Amniotic stem cell (primary cell): Measurements from ENCODE around the gene CUEDC2.
A peak's percentile ranks its signal among the peaks of the same experiment; 100 is the strongest.

Source experiments
- DNase-seq: peaks from one replicate; lab custom pipeline; 2025; lab: John Stamatoyannopoulos, UW

Gene CUEDC2

DNA sequence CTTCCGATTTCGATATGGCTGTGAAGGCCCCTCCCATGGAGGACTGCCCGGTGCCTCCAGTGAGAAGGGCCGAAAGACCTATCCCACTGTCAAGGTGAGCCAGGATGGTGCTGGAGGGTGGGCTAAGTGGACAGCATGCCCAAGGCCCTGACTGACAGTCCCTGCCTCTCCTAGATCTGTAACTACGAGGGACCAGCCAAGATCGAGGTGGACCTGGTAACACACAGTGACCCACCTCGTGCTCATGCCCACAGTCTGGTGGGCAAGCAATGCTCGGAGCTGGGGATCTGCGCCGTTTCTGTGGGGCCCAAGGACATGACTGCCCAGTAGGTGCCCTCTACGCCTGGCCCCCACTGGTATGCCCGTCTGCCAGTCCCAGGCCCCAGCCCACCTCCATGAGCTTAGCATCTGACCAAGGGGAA is 35.6 kb downstream of the CUEDC2 start:
- DNase-seq: no peak

GRCh38 chr10:102396317-102396650 is 36.1 kb downstream of the CUEDC2 start:
- no peak for DNase-seq

DNA sequence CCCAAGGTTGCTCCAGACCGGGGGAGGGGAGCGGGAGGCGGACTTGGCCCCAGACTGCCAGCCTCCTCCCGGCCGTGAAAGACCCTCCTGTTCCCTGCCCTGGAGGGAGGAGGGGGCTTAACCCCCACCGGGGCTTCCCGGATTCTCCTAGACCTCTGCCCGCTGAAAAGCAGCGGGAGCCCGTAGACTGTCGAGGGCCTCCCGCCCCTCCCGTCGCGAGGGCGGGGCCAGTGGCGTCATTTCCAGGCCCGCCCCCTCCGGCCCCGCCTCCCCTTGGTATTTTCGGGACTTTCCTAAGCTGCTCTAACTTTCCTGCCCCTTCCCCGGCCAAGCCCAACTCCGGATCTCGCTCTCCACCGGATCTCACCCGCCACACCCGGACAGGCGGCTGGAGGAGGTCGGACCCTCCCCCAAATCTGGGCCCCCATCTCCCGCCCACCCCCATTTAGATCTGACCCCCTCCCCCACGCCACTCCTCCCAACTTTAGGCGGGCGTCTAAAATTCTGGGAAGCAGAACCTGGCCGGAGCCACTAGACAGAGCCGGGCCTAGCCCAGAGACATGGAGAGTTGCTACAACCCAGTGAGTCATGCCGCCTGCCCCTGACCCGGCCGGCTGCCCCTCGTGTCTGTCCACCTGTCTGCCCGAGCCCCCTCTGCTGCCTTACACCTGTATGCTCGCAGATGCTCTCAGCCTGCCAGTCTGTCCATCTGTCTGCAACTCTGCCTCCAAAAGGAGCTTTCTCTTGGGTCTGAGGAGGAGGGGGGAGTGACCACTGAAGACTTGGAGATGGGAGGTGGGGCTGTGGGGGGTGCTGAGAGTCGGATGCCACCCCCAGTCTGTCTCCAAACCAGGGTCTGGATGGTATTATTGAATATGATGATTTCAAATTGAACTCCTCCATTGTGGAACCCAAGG is 36.7 kb downstream of the CUEDC2 start, which contains the start of gene NFKB2:
TSS of gene NFKB2 (plus strand) at position 306 of the 917 bp plus-strand sequence. CDS start at position 561, 255 bp downstream.
- peak; percentile 79 for DNase-seq

- DNase-seq: no peak
Observed at GRCh38 chr10:102394801-102395399, 37.5 kb downstream of the CUEDC2 start.

GRCh38 chr10:102394079-102394800 is 38.1 kb downstream of the CUEDC2 start:
- peak; percentile 86 for DNase-seq

DNA sequence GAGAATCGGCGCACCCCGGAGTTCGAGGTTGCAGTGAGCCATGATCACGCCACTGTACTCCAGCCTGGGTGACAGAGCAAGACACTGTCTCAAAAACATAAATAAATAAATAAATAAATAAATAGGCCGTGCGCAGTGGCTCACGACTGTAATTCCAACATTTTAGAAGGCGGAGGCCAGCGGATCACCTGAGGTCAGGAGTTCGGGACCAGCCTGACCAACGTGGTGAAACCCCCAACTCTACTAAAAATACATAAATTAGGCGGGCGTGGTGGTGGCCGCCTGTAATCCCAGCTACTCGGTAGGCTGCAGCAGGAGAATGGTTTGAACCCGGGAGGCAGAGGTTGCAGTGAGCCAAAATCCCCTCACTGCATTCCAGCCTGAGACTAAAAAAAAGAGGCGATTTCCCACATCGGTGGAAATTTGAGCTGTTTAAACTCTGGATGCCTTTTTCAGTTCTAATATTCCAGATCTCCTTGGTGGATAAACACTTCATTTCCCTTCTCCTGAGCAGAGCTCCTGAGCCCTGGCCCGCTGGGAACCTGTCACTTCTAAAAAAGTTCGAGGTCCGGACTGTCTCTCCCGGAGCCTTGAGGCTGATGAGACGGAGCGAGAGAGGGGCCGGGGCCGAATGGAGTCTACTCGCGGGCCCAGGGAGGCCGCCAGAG is 38.8 kb downstream of the CUEDC2 start:
- DNase-seq: no peak

DNA sequence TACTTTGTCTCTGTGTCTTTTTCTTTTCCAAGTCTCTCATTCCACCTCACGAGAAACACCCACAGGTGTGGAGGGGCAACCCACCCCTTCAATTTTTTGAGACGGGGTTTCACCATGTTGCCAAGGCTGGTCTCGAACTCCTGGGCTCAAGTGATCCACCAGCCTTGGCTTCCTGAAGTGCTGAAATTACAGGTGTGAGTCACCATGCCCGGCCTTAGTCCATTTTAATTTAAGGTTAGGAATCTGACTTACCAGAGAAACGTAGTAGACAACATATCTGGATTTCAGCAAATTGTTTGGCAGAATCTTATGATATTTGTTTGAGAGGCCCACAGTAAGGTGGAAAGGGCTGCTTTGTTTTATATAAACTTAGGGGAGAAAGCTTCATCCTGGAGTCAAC is 40.1 kb downstream of the CUEDC2 start:
- DNase-seq: no peak

GRCh38 chr10:102389894-102390293 is 42.5 kb downstream of the CUEDC2 start:
- DNase-seq: no peak

DNA sequence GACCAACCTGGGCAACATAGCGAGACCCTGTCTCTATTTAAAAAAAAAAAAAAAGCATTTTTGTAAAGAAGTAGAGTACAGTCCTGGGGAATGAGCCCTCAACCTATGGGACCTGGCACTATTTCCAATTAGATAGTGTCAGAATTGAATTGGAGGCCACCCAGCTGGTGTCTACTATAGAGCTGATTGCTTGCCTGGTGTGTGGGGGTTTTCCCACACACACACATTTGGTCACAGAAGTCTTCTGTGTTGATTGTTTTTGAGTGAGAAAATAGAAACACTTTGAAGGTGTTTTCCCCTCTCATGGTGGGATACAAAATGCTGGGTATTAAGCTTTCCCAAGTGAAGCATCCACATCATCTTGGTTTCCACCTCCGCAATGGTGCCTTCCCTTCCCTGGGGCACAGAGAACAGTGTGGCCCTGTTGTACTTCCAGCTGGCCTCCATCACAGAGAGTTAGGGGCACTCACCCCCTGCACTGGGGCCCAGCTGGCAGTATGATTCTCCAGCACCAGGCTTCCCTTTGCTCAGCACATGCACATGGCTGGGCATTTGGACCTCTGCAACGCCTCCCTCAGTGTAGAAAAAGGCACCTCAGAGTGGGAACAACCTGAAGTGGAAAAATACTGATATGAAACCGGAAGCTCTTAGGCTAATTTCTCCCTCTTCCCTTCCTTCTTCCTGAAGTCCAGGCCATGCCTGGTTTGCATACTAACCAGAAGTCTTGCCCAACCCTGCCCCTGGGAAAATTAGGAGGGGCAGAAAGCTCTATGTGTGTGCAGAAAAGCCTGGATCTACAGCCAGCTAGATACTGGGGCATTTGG is 47.6 kb downstream of the CUEDC2 start:
- no peak for DNase-seq

GRCh38 chr10:102384053-102384452 is 48.3 kb downstream of the CUEDC2 start:
- no peak for DNase-seq

DNA sequence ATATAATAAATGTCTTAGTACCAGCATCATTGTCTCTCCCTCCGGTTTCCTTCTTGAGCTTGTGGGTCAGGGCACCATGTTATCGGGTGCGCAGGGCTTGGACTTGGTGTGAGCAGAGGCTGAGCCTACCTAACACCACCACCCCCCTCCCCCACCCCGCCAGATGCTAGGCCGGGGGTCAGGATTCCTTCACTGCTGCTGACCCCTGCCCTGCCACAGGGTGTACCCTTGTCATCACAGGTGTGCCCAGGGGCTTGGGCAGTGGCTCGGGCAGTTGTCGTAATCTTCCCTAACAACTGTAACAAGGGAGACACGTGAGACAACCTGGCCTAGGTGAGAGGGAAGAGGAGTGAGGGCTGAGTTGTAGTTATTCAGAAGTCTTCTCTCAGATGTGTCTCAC is 49.5 kb downstream of the CUEDC2 start:
- DNase-seq: no peak

DNA sequence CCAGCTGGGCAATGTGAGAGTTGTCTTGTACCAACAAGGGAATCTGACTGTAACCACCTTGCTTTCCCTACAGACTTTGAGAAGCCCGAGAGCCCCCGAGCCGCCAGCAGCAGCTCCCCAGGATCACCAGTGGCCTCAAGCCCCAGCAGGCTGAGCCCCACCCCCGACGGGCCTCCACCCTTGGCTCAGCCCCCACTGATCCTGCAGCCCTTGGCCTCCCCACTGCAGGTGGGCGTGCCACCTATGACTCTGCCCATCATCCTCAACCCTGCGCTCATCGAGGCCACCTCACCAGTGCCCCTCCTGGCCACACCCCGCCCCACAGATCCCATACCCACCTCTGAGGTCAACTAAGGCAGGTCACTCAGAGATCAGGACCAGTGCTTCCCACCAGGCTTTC is 50.4 kb downstream of the CUEDC2 start:
- no peak for DNase-seq

DNA sequence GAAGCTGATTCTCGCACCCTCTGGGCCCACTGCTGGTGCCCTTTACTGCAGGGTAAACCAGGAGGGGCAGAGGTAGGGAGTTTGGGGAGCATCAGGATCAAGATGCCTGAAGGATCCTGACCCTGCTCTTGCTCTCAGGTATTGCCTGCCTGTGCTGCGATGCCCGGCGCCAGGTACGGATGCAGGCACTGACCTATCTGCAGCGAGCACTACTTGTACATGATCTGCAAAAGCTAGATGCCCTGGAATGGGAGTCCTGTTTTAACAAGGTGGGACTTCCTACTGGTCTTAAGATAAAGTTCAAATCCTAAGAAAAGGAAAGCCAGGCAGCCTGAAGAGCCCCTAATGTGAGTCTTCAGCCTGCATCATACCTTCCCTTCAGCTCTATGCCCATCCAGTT is 53.0 kb downstream of the CUEDC2 start:
- DNase-seq: no peak

GRCh38 chr10:102376901-102377300 is 55.5 kb downstream of the CUEDC2 start:
- no peak for DNase-seq

GRCh38 chr10:102375867-102376266 is 56.5 kb downstream of the CUEDC2 start:
- DNase-seq: no peak

DNA sequence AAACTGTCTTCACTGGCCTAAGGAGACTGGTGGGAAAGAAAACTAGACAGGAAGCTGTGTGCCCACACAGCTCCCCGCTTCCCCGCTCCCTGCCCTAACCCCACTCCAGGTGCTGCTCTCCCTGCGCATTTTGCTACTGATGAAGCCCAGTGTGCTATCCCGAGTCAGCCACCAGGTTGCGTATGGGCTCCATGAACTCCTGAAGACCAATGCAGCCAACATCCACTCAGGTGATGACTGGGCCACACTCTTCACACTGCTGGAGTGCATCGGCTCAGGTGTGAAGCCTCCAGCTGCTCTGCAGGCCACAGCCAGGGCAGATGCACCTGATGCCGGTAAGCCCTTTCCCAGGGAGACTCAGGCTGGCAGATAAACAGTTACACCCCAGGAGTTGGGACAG is 57.1 kb downstream of the CUEDC2 start:
- DNase-seq: no peak
